AG08396 (cell line): ENCODE data around the gene MRPL2.
A peak's percentile ranks its signal among the peaks of the same experiment; 100 is the strongest.
"Not testable (repeated sequence)": the region's sequence is repeated elsewhere in the genome, so short reads cannot be mapped to it uniquely, and the experiment has no call there.

Experiments
- DNase-seq: peaks from one replicate; pipeline ENCODE4 v3.0.0; 2012; ENCODE audit warnings: low spot score, mixed read lengths

MRPL2 gene

GRCh38 chr6:43053545-43054205 lies 5.6 kb downstream of the MRPL2 start, which contains the start of gene CUL7:
CUL7 (minus strand) TSS chr6:43053851; CDS start chr6:43052788, 1,063 bp downstream.
- DNase-seq, result peak; percentile 99

DNA sequence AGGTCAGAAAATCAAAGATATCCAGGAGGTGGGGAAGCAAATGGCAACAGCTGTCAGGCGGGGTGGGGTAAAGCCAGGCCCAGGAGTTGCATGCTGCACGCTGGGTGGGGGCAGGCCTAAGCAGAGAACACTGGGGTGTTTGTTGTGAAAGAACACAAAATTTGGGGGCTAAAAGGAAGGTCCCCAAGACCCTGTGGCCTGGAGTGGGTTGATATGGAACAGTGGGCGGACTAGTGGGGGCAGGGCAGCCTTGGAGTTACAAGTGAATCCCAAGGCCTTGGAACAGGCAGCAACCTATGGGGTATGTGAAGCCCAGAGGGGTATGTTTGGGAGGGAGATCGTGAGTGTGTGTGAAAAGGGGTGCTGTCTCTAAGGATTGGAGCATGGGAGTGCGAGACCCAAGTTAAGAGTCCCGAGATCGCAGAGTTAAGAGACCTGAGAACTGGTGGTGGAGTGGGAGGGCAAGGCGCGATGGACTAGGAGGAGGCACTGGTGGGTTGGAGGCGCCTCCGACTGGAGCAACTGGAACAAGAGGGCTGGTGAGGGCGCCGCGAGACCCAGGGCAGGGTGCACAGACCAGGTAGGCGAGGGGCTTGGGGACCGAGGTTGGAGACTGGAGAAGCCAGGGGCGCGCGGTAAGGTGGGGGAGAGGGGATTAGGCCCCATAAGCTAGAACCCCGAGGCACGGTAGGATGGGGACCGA lies 6.2 kb downstream of the MRPL2 start:
- DNase-seq, result peak; percentile 35

- no peak for DNase-seq
These were observed 6.9 kb downstream of the MRPL2 start for GRCh38 chr6:43052225-43052841.

DNA sequence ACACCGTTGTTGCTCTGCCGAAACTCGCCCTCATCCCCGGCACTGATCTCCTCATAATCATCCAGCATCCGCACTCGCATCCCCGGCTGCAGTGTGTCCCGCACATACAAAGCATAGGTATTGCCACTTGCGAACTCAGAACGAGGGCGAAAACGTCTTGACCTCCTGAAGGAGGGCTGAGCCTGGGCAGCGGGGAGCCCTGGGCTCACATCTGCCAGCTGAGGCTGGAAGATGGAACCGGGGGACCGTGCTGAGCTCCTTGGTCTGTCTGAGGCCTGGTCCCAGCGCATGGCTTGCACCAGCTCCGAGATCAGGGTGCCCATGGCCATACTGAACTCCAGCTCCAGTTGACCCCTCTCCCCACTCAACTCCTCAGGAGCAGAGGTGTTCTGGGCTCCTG lies 8.3 kb downstream of the MRPL2 start:
- DNase-seq, result no peak

- DNase-seq, result no peak
These were observed 11.2 kb downstream of the MRPL2 start for GRCh38 chr6:43047998-43048397.

DNA sequence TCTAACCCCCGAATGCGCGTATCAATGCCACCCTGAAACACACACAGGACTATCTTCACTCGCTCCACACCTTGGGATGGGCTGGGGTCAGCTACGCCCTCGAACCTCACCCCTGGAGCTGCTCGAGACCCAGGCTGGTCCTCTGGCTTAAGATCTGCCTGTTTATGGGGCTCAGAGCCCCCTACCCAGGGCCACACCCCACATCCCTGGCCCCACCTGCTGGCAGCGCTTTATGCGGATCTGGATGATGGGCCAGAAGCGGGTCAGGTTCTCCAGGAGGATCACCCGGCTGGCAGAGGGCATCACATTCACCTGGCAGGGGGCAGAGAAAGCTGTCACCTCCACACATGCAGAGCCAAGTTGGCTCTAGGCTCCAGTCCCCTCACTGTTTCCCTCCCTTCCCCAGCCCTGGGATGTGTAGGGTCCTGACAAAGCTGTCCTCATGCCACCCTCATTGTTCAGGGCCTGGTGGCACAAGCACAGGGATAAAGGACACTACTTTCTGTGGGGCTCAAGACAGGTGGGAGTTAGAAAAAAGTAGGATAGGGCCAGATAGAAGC lies 13.8 kb downstream of the MRPL2 start:
- no peak for DNase-seq

- DNase-seq, result no peak
These were observed 15.9 kb downstream of the MRPL2 start for GRCh38 chr6:43043310-43043709.

DNA sequence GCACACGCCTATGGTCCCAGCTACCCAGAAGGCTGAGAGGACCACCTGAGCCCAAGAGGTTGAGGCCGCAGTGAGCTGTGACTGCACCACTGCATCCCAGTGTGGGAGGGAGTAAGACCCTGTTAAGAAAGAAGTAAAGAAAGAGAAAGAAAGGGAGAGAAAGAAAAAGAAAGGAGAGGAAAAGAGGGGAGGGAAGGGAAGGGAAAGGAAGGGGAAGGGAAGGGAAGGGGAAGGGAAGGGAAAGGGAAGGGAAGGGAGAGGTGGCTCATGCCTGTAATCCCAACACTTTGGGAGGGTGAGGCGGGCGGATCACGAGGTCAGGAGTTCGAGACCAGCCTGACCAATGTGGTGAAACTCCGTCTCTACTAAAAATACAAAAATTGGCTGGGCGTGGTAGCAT lies 17.8 kb downstream of the MRPL2 start:
- not testable (repeated sequence) for DNase-seq

GRCh38 chr6:43040542-43041257 lies 18.5 kb downstream of the MRPL2 start:
- DNase-seq, result no peak

GRCh38 chr6:43038727-43039126 lies 20.5 kb downstream of the MRPL2 start:
- no peak for DNase-seq

DNA sequence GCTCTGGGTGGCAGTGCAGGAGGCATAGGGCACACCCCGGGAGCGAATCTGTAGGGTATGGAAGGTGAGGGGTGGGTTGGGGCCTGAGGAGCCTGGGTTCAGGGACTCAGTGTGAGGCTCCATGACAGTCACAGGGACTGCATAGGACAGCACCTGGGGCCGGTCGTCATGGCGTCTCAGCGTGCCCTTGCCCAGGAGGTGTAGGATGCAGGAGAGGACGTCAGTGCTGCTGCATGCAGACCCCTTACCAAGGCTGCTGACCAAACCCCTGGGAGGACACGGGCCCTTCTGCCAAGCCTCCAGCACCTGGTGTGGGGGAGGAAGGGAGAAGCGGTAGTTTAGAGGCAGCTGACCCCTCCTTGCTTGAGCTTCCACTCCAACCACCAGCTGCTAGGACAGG lies 21.5 kb downstream of the MRPL2 start:
- DNase-seq, result no peak

DNA sequence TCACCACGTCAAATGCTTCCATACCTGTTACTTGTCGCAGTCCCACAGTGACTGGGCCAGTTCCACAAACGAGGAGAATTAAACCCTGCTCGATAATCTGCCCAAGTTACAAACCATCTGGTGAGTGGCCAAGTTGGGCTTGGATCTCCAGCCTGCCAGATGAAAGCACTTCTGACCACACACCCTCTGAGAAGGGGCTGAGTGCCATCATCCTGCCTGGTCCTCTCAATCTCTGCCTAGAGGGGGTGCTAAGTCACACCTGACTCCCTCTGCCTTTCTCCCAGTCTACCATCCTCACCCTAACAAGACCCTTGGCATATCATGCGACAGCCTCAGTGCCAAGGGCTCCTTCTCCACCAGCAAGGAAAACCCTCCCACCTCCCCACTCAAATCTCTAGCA lies 22.0 kb downstream of the MRPL2 start:
- no peak for DNase-seq

DNA sequence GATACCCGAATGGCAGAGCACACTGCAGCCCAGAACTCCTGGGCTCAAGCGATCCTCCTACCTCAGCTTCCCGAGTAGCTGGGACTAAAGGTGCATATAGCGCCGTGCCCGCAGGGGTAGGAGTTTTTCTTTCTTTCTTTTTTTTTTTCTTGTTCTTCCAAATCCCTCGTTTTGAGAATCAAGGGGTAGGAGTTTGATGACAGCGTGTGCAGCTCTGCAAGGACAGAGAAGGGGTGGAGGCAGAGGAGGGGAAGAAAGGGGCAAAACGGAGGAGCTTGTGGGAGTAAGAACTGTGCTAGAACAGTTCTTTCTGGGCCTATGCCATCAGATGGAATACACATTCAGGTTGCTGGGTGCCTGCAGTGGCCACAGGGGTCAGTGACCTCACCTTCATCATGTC lies 22.5 kb downstream of the MRPL2 start:
- no peak for DNase-seq

GRCh38 chr6:43035495-43036194 lies 23.6 kb downstream of the MRPL2 start:
- no peak for DNase-seq

GRCh38 chr6:43034190-43034525 lies 25.1 kb downstream of the MRPL2 start:
- DNase-seq, result no peak

DNA sequence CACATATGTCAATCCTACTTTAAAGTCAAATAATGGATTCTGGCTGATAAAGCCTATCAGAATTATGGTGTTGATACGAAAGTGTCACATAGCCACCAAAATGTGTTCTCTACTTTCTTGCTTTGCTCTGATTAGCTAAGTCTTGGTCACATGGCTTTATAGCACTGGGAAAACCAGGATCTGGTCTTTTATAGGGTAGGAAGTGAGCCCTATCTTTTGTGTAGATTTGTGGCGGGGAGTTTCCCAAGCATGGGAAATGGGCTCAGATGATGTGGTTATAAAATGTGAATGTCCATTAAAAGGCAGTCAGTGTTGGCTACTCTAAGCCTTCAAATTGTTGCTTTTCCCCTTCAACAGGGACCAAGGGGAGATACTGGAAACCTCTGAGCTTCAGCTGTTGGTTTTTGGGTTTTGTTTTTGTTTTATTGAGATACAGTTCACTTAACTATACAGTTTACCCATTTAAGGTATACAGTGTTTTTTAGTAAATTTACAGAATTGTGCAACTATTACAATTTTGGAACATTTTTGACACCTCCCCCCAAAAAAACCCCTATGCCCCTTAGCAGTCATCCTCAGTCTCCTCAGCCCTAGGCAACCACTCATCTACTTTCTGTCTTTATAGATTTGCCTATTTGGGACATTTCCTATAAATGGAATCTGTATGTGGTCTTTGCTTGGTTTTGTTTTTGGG lies 25.6 kb downstream of the MRPL2 start:
- DNase-seq, result no peak

GRCh38 chr6:43032326-43032725 lies 26.9 kb downstream of the MRPL2 start:
- DNase-seq, result no peak

DNA sequence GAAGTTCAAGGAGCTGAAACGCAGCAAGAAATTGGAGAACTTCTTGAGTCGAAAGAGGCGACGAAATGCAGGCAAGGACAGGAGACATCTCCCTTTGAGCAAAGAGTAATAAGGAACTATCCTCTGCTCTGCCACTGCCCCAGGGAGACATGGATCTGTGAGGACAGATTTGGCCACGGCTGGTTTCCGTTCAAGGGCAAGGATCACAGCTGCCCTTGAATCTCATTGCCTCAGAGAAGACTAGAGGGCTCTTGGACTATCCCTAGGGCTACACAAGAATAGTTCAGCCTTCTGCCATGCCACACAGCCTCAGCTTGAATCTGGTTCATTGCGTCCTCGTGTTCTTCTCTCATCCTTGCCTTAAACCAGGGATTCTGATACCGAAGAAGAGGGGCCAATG lies 30.1 kb downstream of the MRPL2 start:
- no peak for DNase-seq

- no peak for DNase-seq
These were observed 32.9 kb downstream of the MRPL2 start for GRCh38 chr6:43026365-43026764.

DNA sequence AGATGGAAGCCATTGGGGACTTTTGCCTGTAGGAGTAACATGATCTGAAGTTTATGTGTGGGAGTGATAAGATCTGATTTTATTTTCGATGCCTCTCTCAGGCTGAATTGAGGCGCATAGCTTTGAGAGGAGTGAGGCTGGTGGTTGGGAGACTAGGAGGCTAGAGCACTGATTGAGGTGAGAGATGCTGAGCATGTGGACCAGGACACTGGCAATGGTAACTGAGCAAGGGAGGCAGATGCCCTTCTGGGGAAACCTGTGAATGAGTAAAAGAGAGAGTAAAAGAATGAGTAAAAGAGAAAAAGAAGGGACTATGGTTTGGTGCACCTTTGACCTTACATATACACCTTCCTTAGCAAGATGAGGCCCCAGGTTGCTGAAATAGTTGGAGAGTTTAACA lies 34.8 kb downstream of the MRPL2 start:
- DNase-seq, result no peak
